Measurements from ENCODE around the gene GPR17.

DNA sequence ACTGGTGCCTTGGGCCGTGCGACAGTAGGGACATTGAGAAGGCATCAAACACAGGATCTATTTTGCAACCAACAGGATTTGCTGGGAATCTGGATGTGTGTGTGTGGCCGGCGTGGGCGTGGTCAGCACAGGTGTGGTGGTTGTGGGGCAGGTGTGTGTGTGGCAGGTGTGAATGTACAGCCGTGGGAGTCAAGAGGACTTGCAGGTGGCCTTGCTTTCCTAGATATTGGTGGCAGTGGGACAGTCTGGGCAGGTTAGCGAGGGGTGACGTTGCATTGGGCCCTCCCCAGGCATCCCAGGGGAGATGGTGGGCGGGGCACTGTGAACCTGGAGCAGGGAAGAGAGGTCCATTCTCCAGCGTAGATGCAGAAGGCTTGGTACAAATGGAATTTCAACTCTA is 32.6 kb downstream of the GPR17 start:
- TF ChIP-seq POLR2A (IDR thresholded peaks at IDR 0.05), result no peak
- TF ChIP-seq, protein P1, sequence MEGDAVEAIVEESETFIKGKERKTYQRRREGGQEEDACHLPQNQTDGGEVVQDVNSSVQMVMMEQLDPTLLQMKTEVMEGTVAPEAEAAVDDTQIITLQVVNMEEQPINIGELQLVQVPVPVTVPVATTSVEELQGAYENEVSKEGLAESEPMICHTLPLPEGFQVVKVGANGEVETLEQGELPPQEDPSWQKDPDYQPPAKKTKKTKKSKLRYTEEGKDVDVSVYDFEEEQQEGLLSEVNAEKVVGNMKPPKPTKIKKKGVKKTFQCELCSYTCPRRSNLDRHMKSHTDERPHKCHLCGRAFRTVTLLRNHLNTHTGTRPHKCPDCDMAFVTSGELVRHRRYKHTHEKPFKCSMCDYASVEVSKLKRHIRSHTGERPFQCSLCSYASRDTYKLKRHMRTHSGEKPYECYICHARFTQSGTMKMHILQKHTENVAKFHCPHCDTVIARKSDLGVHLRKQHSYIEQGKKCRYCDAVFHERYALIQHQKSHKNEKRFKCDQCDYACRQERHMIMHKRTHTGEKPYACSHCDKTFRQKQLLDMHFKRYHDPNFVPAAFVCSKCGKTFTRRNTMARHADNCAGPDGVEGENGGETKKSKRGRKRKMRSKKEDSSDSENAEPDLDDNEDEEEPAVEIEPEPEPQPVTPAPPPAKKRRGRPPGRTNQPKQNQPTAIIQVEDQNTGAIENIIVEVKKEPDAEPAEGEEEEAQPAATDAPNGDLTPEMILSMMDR (IDR thresholded peaks at IDR 0.05), result no peak

All from thyroid gland (tissue), 4 donors.